HG03159 (cell line): ENCODE results near the gene UNC13D.

ENCODE experiments used
- ATAC-seq: cut with Tn5 transposase; IDR thresholded peaks from one replicate; pipeline ENCODE4 v1.9.1; 2021; ENCODE audit warnings: mild to moderate bottlenecking, moderate library complexity; ENCODE audit not compliant: unreplicated experiment

The UNC13D gene

DNA sequence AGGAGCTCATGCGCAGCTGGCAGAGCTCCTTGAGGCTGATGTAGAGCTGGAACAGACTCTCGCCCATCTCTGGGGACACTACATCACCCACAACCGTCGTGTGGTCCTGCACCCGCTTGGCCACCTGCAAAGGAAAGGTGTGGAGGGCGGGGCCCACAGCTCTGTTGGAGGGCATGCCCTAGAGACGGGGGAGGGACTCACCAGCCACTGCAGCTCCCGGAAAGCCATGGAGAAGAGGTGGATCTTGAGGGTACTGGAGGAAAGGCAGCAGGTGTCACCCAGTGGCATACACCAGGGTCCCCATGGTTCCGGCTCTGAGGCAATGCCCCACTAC lies 8.6 kb downstream of the UNC13D start:
- ATAC-seq = no peak

DNA sequence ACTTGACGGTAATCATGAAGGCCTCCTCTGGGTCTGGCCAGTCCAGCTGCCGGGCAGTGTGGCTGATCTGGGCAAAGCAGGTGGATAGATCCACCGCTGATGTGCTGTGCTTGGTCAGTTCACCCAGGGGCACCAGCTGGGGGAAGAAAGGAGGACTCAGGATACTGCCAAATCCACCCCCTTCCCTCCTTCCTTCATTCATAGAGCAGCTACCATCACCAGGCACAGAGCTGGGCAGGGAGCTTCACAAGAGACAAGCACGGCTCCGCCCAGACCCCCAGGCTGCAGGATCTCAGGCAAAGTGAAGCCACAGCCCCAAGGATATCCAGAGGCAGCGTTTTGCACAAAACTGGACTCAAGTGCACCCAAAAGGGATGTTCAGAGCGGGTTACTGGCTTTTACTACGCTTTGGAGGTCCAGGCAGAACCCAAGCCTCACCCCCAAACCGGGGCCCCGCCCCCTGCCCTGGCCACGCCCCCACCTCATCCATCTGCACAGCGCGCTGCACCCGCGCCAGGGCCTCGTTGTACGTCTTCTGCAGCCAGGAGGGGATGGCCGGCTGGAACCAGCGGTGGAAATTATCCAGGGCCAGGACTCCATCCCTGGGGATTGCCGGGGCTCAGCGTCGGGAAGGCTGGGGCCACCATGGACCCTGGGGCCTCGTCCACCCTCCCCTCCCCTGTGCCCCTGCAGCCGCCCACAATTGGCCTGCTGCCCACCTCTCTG lies 9.1 kb downstream of the UNC13D start:
- ATAC-seq = no peak

DNA sequence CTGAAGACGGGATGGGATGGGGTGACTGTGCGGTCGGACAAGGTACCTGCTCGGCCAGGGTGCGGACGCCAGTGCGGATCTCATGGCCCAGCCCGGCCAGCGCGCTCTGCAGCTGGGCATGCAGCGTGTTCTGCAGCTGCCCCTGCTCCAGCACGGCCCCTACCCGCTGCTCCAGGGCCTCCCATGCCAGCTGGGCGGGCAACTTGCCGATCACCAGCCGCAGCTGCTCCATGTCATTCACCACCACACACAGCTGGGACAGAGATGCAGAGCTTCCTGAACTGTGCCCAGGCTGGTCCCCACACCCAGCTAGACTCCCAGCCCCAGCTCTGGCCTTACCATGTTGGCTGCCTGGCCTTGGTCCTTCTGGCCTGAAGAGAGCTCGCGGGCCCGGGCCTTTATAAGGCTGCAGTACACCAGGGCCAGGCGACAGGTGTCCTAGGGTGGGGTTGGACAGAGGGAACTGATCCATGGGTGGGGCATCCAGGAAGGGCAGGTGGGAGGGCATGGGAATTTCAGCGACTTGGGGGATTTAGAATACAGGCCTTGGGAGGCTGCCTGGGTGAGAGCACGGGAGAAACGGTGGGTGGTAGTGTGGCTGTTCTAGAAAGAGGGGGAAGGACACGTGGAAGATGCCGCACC lies 9.8 kb downstream of the UNC13D start:
- ATAC-seq = no peak

DNA sequence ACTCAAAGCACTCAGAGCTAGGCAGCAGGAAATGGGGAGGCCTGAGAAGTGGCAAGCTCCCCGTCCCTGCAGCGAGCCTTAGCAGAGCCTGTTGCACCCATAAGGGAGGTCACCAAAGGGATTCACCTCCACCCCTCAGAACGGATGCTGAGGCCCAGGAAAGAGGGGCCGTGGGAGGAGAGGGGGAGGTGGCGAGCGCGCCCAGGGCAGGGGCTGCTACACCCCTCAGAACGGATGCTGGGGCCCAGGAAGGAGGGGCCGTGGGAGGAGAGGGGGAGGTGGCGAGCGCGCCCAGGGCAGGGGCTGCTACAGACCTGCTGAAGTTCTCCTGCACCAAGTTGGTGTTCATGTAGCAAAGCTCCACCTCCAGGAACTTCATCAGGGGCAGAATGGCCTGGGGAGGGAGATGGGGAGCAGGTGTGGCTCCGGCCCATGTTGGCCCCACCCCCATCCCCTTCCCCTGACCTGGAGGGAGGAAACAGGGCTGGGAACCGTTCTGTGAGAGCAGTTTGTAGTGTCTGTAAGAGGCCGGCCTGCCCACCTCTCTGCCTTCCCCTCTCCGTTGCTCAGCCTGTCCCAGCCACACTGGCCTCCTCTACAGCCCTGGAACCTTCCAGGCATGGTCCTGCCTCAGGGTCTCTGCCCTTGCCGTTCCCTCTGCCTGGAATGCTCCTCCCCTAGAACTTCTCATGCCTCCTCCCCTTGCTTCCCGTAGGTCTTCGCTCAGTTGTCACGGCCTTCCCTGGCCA lies 11.4 kb downstream of the UNC13D start:
- no peak for ATAC-seq

DNA sequence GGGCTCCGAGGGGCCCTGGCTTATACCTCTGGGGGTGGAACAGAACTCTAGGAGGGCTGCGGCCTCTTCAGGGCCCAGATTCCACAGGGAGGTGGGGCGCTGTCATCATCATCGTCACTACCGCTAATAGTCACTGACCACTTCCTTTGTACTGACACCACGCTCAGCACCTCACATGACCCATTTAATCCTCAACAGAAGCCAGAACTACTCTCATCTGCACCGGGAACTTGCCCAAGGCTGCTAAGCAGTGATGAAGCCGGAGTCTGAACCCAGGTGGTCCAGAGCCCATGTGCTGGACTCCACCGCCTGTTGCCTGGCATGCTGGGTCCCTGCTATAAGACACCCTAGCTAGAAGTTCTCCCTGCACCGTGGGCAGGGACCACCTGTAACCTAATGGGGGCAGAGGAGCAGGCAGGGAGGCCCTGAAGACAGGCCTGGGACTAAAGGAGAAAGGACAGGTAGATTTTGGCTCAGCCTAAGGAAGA lies 12.0 kb downstream of the UNC13D start:
- ATAC-seq = no peak

DNA sequence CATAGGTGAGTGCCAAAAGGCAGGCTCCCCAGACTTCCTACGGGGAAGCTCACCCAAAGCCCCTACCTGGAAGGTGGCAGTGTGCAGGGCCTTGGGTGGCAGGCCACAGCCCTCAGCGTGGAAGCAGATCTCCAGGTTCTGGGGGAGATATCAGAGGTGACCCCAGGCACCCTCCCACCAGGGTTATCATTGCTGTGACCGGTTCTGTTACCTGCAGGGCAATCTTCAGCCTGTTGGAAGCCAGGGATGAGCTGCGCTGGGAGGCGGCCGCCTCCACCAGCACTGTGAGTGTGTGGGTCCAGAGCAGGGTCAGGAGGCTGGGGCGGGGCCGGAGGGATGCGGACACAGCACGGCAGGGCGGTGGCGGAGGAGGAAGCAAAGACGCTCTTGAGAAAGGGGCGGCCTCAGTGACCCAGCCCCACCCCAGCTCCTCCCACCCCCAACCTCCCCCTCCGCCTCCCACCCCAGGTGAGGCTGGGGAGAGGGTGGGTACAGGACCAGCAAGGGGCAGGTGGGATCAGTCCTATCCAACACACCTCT lies 13.1 kb downstream of the UNC13D start:
- ATAC-seq = no peak

DNA sequence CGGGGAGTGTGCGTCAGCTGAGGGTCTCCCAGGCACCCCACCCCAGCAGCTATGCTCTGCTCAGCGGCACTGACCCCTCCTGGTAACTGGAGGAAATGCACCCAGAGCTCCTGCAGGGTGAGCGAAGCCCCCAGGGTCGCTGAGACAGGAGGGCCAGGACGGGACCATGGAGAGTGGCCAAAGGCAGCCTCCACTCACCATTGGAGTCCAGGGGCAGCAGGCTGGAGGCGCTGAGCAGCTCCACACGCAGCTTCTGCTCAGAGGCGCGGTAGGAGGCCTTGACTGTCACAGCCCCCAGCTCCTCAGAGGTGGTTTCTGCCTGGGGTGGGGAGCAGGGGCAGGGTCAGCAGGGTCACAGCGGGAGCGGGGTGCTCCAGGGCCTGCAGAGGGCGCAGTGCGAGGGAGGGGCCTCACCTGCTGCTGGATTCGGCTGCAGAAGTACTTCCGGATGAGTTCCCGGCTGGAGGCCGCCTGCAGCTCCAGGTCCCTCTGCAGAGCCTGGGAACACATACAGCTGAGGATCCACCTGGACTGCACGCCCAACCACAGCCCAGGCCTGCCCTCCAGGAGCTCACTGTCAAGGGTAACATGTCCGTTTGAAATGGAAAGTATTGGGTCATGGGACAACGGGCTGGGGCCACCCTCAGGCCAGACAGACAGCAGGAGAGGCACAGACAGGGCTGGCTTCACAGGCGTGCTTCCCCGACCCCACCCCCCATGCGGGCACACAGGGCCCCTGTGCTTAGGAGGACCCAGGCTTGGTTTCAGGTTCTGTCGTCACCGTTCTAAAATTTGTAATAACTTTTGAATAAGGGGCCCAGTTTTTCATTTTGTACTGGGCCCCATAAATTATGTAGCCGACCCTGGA lies 13.8 kb downstream of the UNC13D start:
- no peak for ATAC-seq

DNA sequence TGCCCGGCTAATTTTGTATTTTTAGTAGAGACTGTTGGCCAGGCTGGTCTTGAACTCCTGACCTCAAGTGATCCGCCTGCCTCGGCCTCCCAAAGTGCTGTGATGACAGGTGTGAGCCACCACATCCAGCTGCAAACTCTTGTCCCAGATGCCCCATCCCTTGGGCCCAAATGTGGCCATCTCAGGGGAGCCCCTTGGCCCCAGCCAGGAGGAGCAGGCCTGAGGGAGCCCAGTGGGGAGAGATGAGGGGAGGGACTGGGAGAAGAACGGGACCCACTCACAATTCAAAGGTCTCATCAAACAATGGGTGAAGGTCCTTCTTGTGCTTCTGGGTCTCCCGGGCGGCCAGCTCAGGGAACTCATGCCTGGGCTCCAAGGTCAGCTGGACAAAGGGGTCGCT lies 14.5 kb downstream of the UNC13D start:
- no peak for ATAC-seq

DNA sequence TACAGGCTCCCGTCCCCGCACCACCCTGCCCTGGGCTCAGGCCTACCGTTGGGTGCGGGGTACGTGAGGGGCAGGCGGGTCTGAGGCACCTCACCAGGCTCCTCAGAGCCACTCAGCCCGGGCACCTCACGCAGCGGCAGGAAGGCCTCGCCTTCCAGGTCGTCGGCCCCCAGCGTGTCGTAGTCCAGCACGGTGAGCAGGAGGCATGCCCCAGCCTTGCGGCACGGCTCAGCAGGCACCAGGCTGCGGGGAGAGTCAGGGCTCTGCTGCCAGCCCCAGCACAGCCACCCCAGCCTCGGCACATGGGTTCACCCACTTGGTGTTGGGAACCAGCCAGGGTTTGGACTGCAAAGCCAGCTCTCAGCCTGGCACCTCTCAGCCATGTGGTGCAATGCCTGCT lies 15.5 kb downstream of the UNC13D start:
- ATAC-seq = no peak

DNA sequence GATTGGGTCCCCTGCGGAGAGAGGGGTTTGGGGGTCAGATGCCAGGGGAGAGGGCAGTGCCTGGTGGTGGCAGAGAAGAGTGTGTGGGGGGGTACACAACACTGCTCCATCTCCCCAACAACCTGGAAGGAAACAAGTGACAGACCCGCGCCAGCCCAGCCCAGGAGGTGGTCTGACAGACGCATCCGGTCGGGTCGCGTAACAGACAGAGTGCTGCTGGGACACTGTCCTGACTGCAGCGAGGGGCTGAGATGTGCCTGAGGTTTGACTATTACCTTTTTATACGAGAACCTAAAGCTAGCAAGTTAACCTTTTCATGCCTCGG lies 16.2 kb downstream of the UNC13D start:
- ATAC-seq = no peak

DNA sequence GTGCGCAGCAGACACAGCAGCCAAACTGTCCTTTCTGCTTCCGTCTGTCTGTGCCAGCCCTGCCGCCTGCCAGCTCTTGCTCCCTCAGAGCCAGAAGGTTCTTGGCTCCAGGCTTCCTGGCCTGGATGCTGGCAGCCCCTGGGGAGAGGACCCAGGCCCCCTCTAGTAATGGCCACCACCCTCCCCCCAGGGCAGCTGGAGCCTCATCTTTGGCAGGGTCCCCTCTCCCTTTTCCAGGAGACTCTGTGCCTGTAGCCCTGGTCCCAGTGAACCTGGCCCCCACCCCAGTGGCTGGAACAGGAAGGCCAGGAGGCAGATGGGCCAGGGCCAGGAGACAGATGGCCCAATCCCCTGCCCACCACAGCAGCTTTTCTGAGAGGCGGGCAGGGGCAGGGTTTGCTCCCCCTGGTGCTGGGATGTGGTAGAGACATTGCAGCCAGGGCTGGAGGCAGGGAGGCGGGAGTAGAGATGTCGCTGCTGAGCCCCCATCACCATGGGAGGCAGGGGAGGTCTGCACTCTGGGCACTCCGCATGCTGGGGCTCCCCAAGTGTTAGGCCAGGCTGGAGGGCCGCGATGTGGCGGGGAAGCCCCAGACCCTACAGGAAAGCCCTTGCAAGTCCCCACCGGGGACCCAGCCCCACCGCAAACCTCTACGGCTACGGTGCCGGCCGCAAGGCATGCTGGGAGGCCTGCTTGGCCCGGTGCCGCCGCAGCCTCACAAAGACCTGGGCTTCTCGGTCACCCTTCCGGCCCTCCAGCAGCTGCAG lies 16.7 kb downstream of the UNC13D start:
- ATAC-seq = no peak

DNA sequence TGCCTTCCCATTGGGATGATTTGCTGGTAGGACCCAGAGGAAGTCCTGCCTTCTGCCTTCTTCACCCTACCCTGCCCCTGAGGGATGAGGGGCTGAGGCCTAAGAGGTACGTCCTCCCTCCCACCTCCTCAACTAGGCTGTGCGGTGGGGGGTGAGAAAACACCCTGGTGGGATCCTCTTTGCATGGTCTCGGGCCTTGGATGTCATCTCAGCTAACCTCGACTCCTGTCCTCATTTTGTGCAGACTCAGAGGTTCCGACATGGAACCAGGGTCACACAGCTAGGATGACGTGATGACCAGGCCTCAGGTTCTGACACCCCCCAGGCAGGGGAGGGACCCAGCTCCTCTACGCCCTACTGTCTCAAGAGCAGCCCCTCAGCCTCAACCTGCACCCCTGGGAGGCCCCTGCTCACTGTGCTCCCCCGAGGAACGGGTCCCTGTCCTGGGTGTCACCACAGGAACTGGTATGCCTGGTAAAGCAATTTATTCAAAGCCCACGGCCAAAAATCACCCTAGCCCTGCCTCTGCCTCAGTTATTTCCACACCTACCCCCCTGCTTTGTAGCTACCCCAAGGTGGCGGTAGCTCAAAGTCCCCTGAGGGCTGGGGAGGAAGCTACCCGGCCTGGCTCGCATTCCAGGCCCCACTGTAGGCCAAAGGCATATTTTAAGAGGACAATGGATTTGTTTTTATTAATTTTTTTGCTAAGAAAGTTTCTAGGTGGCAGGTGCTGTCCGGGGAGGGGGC lies 17.5 kb downstream of the UNC13D start:
- ATAC-seq = no peak

DNA sequence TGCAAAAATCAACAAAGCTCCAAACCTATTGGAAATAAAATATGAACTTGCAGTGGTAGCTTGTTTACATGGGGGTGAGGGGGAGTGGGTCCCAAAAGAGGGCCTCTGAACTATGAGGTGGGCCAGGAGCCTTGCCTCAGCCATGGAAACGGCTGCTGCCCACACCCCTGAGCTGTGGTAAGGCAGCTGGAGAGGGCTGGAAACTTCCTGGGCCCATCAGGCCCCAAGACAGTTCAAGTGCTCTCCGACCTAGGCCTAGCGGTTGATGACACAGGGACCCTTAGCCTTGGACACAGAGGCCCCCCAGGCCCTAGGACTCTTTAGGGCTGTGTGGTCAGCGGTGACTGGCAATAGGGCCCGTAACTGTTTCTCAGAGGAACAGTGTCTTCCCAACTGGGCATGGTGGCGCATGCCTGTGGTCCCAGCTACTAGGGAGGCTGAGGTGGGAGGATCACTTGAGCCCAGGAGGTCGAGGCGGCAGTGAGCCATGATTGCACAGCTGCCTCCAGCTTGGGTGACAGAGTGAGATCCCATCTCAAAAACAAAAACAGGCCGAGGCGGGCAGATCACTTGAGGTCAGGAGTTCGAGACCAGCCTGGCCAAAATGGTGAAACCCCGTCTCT lies 18.3 kb downstream of the UNC13D start:
- ATAC-seq = no peak

DNA sequence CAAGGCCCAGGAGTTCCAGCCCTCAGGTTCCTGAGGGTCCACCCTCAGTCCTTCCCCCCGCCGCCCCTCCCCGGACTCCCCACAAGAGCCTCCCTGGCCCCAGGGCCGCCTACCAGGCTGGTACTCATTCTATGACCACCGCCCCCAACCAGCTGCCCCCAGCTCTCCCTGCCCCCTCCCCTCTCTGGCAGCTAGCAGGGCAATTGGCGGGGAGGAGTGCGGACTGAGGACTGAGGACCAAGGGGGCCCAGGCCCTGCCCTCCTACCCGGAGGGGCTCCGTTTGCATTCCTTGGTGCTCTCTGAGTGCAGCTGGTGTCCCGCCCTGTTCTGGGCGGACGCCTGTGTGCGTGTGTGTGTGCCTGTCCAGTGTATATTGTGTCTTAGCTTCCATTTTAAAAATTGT lies 19.1 kb downstream of the UNC13D start:
- ATAC-seq = no peak

DNA sequence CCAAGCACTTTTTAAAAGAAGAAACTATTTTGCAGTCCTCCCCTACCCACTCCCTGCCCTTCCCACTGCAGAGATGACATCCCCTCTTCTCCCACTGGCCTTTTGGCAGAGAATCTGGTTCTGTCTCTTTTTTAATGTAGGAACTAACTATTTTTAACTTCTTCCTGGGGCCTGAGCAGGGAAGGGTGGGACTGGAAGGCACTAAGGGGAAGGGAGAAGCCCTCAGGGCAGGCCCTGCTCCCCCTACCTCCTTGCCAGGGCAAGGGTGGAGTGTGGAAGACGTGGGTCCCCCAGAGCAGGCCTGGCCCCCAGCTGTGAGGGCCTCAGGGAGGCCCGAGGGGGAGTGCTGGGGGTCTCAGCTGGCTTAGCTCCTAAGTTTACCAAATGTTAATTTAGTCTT lies 19.5 kb downstream of the UNC13D start:
- ATAC-seq = no peak

DNA sequence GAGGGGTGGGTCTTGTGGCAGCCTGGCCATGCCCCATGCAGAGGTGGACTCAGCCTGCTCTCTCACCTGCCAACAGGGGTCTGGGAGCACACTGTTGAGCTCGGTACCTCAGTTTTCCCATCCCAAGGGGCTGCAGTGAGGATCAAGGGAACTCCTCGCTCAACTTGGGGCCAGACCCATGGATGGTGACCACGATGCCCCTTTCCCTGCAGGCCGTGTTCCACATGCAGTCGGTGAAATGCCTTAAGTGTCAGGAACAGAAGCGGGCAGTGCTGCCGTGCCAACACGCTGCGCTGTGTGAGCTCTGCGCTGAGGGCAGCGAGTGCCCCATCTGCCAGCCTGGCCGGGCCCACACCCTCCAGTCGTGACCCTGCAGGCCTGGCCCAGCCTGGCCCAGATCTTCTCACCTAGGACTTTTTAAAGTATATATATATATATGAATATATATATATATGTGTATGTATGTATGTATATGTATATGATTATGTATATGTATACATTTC lies 20.1 kb downstream of the UNC13D start:
- ATAC-seq = no peak

DNA sequence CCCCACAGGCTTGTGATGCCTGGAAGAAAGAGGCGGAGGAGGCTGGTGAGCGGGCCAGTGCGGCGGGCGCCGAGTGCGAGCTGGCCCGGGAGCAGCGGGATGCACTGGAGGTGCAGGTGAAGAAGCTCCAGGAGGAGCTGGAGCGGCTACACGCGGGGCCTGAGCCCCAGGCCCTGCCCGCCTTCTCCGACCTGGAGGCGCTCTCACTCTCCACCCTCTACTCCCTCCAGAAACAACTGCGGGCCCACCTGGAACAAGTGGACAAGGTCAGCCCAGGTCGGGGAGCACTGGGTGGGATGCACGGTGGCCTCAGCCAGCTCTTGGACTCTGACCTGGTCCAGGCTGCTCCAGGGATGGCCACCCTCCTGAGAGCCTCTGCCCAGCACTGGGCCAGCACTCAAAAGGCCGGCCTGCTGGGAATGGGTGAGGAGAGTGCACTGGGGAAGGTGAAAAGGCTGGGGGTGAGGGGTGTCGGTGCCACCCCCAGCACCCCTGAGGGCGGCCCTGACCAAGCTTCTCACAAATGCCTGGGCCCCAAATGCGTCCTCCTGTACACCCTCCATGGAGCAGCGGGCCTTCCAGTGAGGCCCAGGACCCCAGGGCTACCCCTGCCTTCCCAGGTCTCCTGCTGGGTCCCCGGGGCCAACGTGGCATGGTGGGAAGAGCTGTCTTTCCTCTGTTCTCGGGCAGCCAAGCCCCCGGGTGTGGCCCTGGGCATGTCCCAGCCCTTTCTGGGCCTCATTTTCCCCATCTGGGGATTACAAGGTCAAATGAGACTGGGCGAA lies 20.8 kb downstream of the UNC13D start:
- ATAC-seq = no peak

DNA sequence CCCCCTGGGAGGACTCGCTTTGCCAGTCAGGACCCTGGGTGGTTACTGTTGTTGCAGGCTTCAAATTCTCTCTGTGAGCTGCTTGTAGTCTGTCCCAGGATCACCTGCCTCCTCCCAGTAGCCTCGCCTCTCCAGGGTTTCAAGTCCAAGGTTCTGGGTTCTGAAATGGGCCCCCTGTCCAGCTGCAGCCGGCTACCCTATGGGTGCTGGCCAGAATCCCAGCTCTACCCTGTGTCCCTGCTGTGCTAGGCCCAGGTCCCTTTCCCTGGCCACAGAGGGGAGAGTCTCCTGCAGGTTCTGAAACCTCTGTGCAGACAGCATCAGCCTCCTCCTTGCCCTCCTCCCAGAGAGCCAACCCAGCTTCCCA lies 21.4 kb downstream of the UNC13D start:
- ATAC-seq = no peak
